PFSK-1 (cell line): ENCODE measurements around the gene CDPF1.

Experiments used
- FOXP2 ChIP-seq: optimal IDR thresholded peaks from 2 replicates; pipeline ENCODE3; 2011; ENCODE audit warnings: borderline replicate concordance, control low read depth, inconsistent platforms; ENCODE audit not compliant: insufficient read depth; ENCODE audit errors: extremely low read length, extremely low read depth
- POLR2AphosphoS5 ChIP-seq: IDR thresholded peaks from 2 replicates; pipeline ENCODE4 v1.6.1; 2012; ENCODE audit warnings: low read depth, mild to moderate bottlenecking, control low read depth, low read length, moderate library complexity
- REST ChIP-seq, 2 experiments: IDR thresholded peaks; 2 replicates each; pipeline versions ENCODE4 v1.6.1 to v1.8.0; 2011 to 2012; ENCODE audit warnings: low read depth in 2 of 2, low read length in 2 of 2, control low read depth in 1 of 2, inconsistent platforms in 1 of 2, mild to moderate bottlenecking in 1 of 2, moderate library complexity in 1 of 2; ENCODE audit not compliant: insufficient read depth in 1 of 2
- SIN3A ChIP-seq: IDR thresholded peaks from 2 replicates; pipeline ENCODE4 v1.6.1; 2012; ENCODE audit warnings: mild to moderate bottlenecking, low read length, moderate library complexity, borderline replicate concordance; ENCODE audit not compliant: insufficient read depth
- TAF1 ChIP-seq: IDR thresholded peaks from 2 replicates; pipeline ENCODE4 v1.6.1; 2012; ENCODE audit warnings: low read length, control low read depth, borderline replicate concordance; ENCODE audit not compliant: insufficient read depth

The CDPF1 gene

DNA sequence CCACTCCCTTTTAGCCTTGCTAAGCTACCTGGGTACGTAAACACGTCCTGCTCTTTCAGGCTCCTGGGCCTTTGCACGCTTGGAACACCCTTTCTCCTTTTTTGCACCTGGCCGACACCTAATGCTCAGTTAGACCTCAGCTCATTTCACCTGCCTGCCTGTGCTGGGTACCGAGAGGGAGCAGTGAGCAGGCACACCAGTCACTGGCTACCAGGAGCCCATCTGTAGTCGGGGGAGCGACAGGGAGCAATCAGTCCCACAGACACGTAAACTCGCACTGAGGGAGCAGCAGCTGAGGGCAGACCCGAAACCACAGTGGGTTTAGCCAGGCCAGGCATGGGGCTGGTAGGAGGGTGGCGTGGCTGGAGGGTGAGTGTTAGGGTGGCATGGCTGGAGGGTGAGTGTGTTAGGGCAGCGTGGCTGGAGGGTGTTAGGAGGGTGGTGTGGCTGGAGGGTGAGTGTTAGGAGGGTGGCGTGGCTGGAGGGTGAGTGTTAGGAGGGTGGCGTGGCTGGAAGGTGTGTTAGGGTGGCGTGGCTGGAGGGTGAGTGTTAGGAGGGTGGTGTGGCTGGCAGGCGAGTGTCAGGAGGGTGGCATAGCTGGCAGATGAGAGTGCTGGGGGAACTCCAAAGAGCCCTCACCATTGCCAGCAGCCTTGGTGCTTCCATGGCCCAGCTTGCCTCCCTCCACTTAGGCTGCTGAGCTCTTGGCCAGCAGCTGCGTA, 40.2 kb upstream of the CDPF1 start:
- TF ChIP-seq FOXP2 (no peak), POLR2AphosphoS5 (no peak), SIN3A (no peak), REST (IDR thresholded peaks at IDR 0.05; ENCODE audit: insufficient read depth in 1 of 2, low read depth in 2 of 2, low read length in 2 of 2) (no peak), TAF1 (no peak)

DNA sequence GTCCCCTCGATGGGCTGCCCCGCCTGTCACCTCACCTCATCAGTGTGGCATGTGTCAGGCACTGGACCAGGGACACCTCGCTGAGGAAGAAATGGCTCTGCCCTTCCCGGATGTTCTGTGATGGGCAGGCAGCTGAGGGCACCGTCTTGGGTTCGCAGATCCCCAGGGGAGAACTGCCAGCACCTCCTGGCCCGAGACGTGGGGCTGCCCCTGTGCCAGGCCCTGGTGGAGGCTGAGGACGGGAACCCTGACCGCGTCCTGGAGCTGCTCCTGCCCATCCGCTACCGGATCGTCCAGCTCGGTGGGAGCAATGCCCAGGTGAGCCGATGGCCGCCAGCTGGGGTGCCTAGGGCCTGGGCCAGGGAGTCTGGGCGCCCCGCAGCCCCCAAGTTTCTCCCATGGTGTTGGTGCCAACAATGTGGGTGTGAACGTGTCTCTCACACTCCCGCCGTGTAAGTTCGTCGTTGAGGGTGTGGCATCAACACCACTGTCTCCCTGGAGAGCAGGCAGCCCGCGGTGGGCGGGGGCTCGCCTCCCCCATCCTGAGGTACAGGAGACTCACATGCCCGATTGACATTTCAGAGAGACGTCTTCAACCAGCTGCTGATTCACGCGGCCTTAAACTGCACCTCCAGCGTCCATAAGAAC, 39.3 kb upstream of the CDPF1 start:
- TF ChIP-seq POLR2AphosphoS5 (no peak), TAF1 (no peak), REST (IDR thresholded peaks at IDR 0.05; ENCODE audit: insufficient read depth in 1 of 2, low read depth in 2 of 2, low read length in 2 of 2) (no peak), FOXP2 (no peak), SIN3A (no peak)

DNA sequence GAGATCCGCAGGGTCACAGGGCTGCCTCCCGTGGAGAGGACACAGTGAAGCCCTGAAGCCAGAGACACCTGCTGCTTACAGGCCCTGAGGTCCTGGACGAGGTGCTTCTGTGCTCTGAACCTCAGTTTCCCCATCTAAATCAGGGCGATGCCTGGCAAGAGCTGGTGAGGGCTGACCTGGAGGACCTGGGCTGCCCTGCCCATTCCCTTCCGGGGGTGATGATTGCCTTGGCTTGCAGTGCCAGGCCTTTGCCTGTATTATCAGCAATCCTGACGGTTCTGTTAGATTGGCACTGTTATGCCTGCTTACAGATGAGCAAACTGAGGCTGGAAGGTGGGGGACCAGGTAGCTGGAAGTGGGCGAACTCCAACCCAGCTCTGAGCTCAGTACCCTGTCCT, 38.8 kb upstream of the CDPF1 start:
- no peak for TF ChIP-seq FOXP2
- no peak for TF ChIP-seq POLR2AphosphoS5
- TF ChIP-seq TAF1 = no peak
- TF ChIP-seq SIN3A = no peak
- TF ChIP-seq REST (IDR thresholded peaks at IDR 0.05; ENCODE audit: insufficient read depth in 1 of 2, low read depth in 2 of 2, low read length in 2 of 2) = no peak

- TF ChIP-seq FOXP2 (peak; percentile 89), SIN3A (no peak), REST (IDR thresholded peaks at IDR 0.05; ENCODE audit: insufficient read depth in 1 of 2, low read depth in 2 of 2, low read length in 2 of 2) (no peak), POLR2AphosphoS5 (no peak), TAF1 (no peak)
Observed at GRCh38 chr22:46287873-46288751, 38.0 kb upstream of the CDPF1 start.
